A549 (cell line): ENCODE data around the gene ATAD1. TPM values are rescaled to one million over a fixed set of nuclear protein-coding genes. Genes with fewer than 3 reads are reported as not detected.
A peak's percentile ranks its signal among the peaks of the same experiment; 100 is the strongest.

ENCODE experiments used
- ATAC-seq, 2 experiments: fragments of 200-7000 bp in 1 of 2; fragments of >200 bp in 1 of 2; cut with Nextera tagmentation in 1 of 2; cut with Tn5 transposase in 1 of 2; 3 replicates each; pipeline versions ENCODE4 v1.8.0 to v1.9.1; 2018 to 2020; ENCODE audit warnings: mild to moderate bottlenecking in 1 of 2, moderate library complexity in 1 of 2
- CTCF ChIA-PET: fragments of 300-600 bp; sonication (Branson Sonifier 250); formaldehyde crosslinking; extraction: SDS; loops from one replicate; lab custom pipeline; 2021; ENCODE audit warnings: antibody characterized with exemption, inconsistent platforms; lab: Yijun Ruan, JAX
- POLR2A ChIA-PET: fragments of 350-600 bp; formaldehyde crosslinking; extraction: SDS; loops from one replicate; lab custom pipeline; 2021; ENCODE audit warnings: antibody characterized with exemption, inconsistent platforms; lab: Yijun Ruan, JAX
- DNase-seq, 2 experiments: peaks; one replicate each; pipeline versions ENCODE4 v3.0.0 to v3.0.0-alpha.2; 2011 to 2016; ENCODE audit warnings: low read depth in 1 of 2, low spot score in 1 of 2
- FAIRE-seq: peaks from 2 replicates; lab custom pipeline; 2011; peaks lifted over from hg19 to GRCh38; lab: Jason Lieb, UNC
- H3K27ac ChIP-seq, 2 experiments: fragments of >200 bp; sonication (Bioruptor Twin); formaldehyde crosslinking; 3 replicates each; pipeline ENCODE4 v1.5.1; 2016 to 2017
- H3K4me1 ChIP-seq: fragments of >200 bp; sonication (Bioruptor Twin); formaldehyde crosslinking; 3 replicates; pipeline ENCODE4 v1.6.1; 2016
- H3K4me2 ChIP-seq: fragments of >200 bp; sonication (Bioruptor Twin); formaldehyde crosslinking; 3 replicates; pipeline ENCODE4 v1.6.1; 2016
- H3K4me3 ChIP-seq: fragments of >200 bp; sonication (Bioruptor Twin); formaldehyde crosslinking; 3 replicates; pipeline ENCODE4 v1.5.1; 2016
- H3K9me3 ChIP-seq: fragments of >200 bp; sonication (Bioruptor Twin); formaldehyde crosslinking; 3 replicates; pipeline ENCODE4 v1.6.1; 2016
- CHD2 ChIP-seq: fragments of 150-350 bp; IDR thresholded peaks from 2 replicates; pipeline ENCODE4 v1.6.1; 2014; ENCODE audit warnings: low read length; ENCODE audit not compliant: partially characterized antibody
- CTCF ChIP-seq: fragments of >200 bp; sonication (Bioruptor Twin); formaldehyde crosslinking; IDR thresholded peaks from 3 replicates; pipeline ENCODE4 v1.5.1; 2016
- E2F6 ChIP-seq: IDR thresholded peaks from 2 replicates; pipeline ENCODE4 v1.6.1; 2012; ENCODE audit warnings: low read depth, borderline replicate concordance
- EHF ChIP-seq: fragments of 250-450 bp; sonication (Bioruptor Pico); IDR thresholded peaks from 2 replicates; pipeline ENCODE4 v1.5.0; 2020; ENCODE audit warnings: mild to moderate bottlenecking
- FOSL2 ChIP-seq, 2 experiments: fragments of 450-650 bp in 1 of 2; fragments of >200 bp in 1 of 2; sonication (Bioruptor Twin) in 1 of 2; formaldehyde crosslinking; IDR thresholded peaks; 2 replicates each; pipeline versions ENCODE4 v1.5.0 to v1.6.1; 2016 to 2020; ENCODE audit warnings: mild to moderate bottlenecking in 1 of 2, moderate library complexity in 1 of 2
- GATA3 ChIP-seq: IDR thresholded peaks from 2 replicates; pipeline ENCODE4 v1.6.1; 2012; ENCODE audit warnings: borderline replicate concordance
- HOXA7 ChIP-seq: fragments of 250-450 bp; sonication (Bioruptor Pico); IDR thresholded peaks from 2 replicates; pipeline ENCODE4 v1.5.0; 2020; ENCODE audit warnings: mild to moderate bottlenecking, moderate library complexity
- HOXB5 ChIP-seq: fragments of 250-450 bp; sonication (Bioruptor Pico); IDR thresholded peaks from 2 replicates; pipeline ENCODE4 v1.5.0; 2020; ENCODE audit warnings: mild to moderate bottlenecking, moderate library complexity
- MAFK ChIP-seq: fragments of 450-650 bp; IDR thresholded peaks from 2 replicates; pipeline ENCODE4 v1.6.1; 2014; ENCODE audit not compliant: partially characterized antibody
- MAX ChIP-seq: IDR thresholded peaks from 2 replicates; pipeline ENCODE4 v1.6.1; 2012
- NFE2L2 ChIP-seq: fragments of 150-350 bp; conservative IDR thresholded peaks from 2 replicates; pipeline ENCODE4 v1.6.1; 2014; ENCODE audit warnings: low read length
- NR3C1 ChIP-seq: fragments of >200 bp; sonication (Bioruptor Twin); formaldehyde crosslinking; IDR thresholded peaks from 3 replicates; pipeline ENCODE4 v1.6.1; 2017
- POLR2A ChIP-seq: IDR thresholded peaks from 2 replicates; pipeline ENCODE4 v1.6.1; 2012; ENCODE audit warnings: mild to moderate bottlenecking, low read length
- POLR2AphosphoS2 ChIP-seq: conservative IDR thresholded peaks from 2 replicates; pipeline ENCODE4 v1.6.1; 2012; ENCODE audit warnings: low read length, improper control_type of control experiment, inconsistent platforms
- RARB ChIP-seq: fragments of 250-450 bp; sonication (Bioruptor Pico); IDR thresholded peaks from 2 replicates; pipeline ENCODE4 v1.8.0; 2021; ENCODE audit warnings: mild to moderate bottlenecking, moderate library complexity
- RCOR1 ChIP-seq: fragments of 150-350 bp; IDR thresholded peaks from 2 replicates; pipeline ENCODE4 v1.6.1; 2014; ENCODE audit warnings: antibody characterized with exemption, low read length, low read depth
- RNF2 ChIP-seq: fragments of 200-600 bp; sonication (generic); IDR thresholded peaks from 2 replicates; pipeline ENCODE4 v1.6.1; 2016; ENCODE audit warnings: low read depth, mild to moderate bottlenecking, antibody characterized with exemption, moderate library complexity, borderline replicate concordance
- TFCP2L1 ChIP-seq: fragments of 250-450 bp; sonication (Bioruptor Pico); IDR thresholded peaks from 2 replicates; pipeline ENCODE4 v1.5.0; 2021; ENCODE audit warnings: mild to moderate bottlenecking
- TP53 ChIP-seq: fragments of 250-450 bp; sonication (Bioruptor Pico); IDR thresholded peaks from 2 replicates; pipeline ENCODE4 v1.5.0; 2021; ENCODE audit warnings: mild to moderate bottlenecking, moderate library complexity
- WGBS: methylation state at CpG from one replicate; pipeline ENCODE4 v1.1.6; 2017; ENCODE audit errors: missing lambda C conversion rate; 5-methylcytosine and 5-hydroxymethylcytosine counted together
- polyA plus RNA-seq, 4 experiments: library from polyadenylated mRNA; depleted of rRNA in 3 of 4; stranded (reverse); fragments of >200 nt; fragmentation: RNase III in 1 of 4; extraction: RNeasy Plus Mini Kit Qiagen cat#74134 plus additional on column Dnase treatment in 1 of 4; gene quantifications; 2 replicates in 3 of 4; 3 replicates in 1 of 4; pipeline ENCODE4 v1.2.3, GENCODE V29; 2011 to 2017

Gene ATAD1
- polyA plus RNA-seq, 2 of the 4 experiments (the other 2 are of a cell fraction): 32.3 to 94.8 TPM

- TF ChIP-seq E2F6: no peak
- TF ChIP-seq, all 56 proteins: peak for 0
Measured at GRCh38 chr10:87707254-87707653, 110.8 kb downstream of the ATAD1 start (continued).

- no peaks in the 10 kb centered on the region for H3K9me3 ChIP-seq
- peak; percentile 18 for FAIRE-seq
- ATAC-seq: no peak; a peak in 1 of 6 replicates
- no peak overlapping the region for H3K4me2 ChIP-seq
- peak overlapping the region in 1 of 2 experiments; percentile 66; a peak in 3 of 6 replicates for H3K27ac ChIP-seq
- no peak for DNase-seq
- TF ChIP-seq RNF2 (no peak), HOXB5 (CRISPR knock-in tag) (no peak), CTCF (no peak), EHF (CRISPR knock-in tag) (no peak), FOSL2 (IDR thresholded peaks at IDR 0.05) (no peak), FOSL2 (CRISPR knock-in tag; IDR thresholded peaks at IDR 0.05) (no peak), POLR2AphosphoS2 (no peak), NFE2L2 (no peak), TFCP2L1 (CRISPR knock-in tag) (no peak), RCOR1 (no peak), CHD2 (no peak), POLR2A (no peak), HOXA7 (no peak)
- peaks cover 40% of the 10 kb centered on the region for H3K4me1 ChIP-seq
- no peak overlapping the region for H3K4me3 ChIP-seq
- ChIA-PET POLR2A (no interaction called here), CTCF (interaction anchor here (1.0 to 1.6 kb wide), 2 partner anchors 23 to 28 kb away, joined by 3 to 4 read pairs; no protein-coding TSS in a partner anchor)
- WGBS: 87% methylated on average over 4 of the region's 4 CpGs
Measured at GRCh38 chr10:87706731-87707130, 111.3 kb downstream of the ATAD1 start.

GRCh38 chr10:87705339-87705738 is 112.7 kb downstream of the ATAD1 start:
- CTCF ChIA-PET: no interaction called here
- peaks cover 54% of the 10 kb centered on the region for H3K4me1 ChIP-seq
- TF ChIP-seq RARB (CRISPR knock-in tag): no peak
- peak; percentile 38; the same call in 1 of the 2 replicates for TF ChIP-seq MAX
- TF ChIP-seq FOSL2 (IDR thresholded peaks at IDR 0.05): no peak
- TF ChIP-seq FOSL2 (CRISPR knock-in tag; IDR thresholded peaks at IDR 0.05): peak; percentile 54
- TF ChIP-seq GATA3: peak; percentile 59; the same call in 1 of the 2 replicates
- peak; percentile 98 for TF ChIP-seq MAFK
- peak; percentile 95 for TF ChIP-seq NFE2L2
- H3K4me2 ChIP-seq: peak overlapping the region; percentile 40; the same call in 2 of the 3 replicates
- POLR2A ChIA-PET: no interaction called here
- H3K9me3 ChIP-seq: no peaks in the 10 kb centered on the region
- peak overlapping the region; percentile 61 to 66 for H3K27ac ChIP-seq
- no peak overlapping the region for H3K4me3 ChIP-seq
- no peak for FAIRE-seq
- ATAC-seq: no peak
- DNase-seq: peak in 1 of 2 experiments; percentile 41

- H3K4me3 ChIP-seq: no peak overlapping the region
- peak overlapping the region; percentile 55 to 71 for H3K27ac ChIP-seq
- FAIRE-seq (no peak), DNase-seq (no peak), ATAC-seq (no peak)
- 61% methylated on average over 1 of the region's 1 CpG for WGBS
- POLR2A ChIA-PET: no interaction called here
- H3K4me1 ChIP-seq: peaks cover 64% of the 10 kb centered on the region
- H3K9me3 ChIP-seq: no peaks in the 10 kb centered on the region
- CTCF ChIA-PET: interaction anchor here (0.8 to 1.0 kb wide), 2 partner anchors 27 to 48 kb away, joined by 3 read pairs; no protein-coding TSS in a partner anchor
- H3K4me2 ChIP-seq: peak overlapping the region; percentile 18; the same call in 2 of the 3 replicates
- TF ChIP-seq TP53 (CRISPR knock-in tag) (no peak), NR3C1 (no peak)
Measured at GRCh38 chr10:87703771-87704170, 114.3 kb downstream of the ATAD1 start.
